PC-9 (cell line): ENCODE results near the gene NR1H2. TPM values are rescaled to one million over a fixed set of nuclear protein-coding genes. Genes with fewer than 3 reads are reported as not detected.

Experiments
- BruUV-seq: library from RNA; stranded (reverse); fragments of 400-500 nt; replicated peaks from 2 replicates; lab custom pipeline; 2021; lab: Mats Ljungman, UMichigan
- CTCF ChIA-PET: fragments of 300-600 bp; sonication (Branson Sonifier 250); formaldehyde crosslinking; loops from one replicate; lab custom pipeline; 2022; ENCODE audit warnings: antibody characterized with exemption; lab: Charles Lee
- POLR2A ChIA-PET: fragments of 300-600 bp; sonication (Branson Sonifier 250); formaldehyde crosslinking; loops from one replicate; lab custom pipeline; 2022; ENCODE audit warnings: antibody characterized with exemption; ENCODE audit not compliant: unreplicated experiment; lab: Charles Lee
- DNase-seq, 2 experiments: peaks; one replicate each; pipeline versions ENCODE4 v3.0.0 to v3.0.0-alpha.2; 2015 to 2022; ENCODE audit warnings: mixed read lengths in 1 of 2
- H2AFZ ChIP-seq: fragments of 200-600 bp; sonication (generic); 2 replicates; pipeline ENCODE4 v1.8.1; 2017; ENCODE audit warnings: antibody characterized with exemption
- H3F3A ChIP-seq: fragments of 200-600 bp; sonication (generic); 2 replicates; pipeline ENCODE4 v1.8.1; 2017; ENCODE audit warnings: antibody characterized with exemption, mild to moderate bottlenecking, low read depth; ENCODE audit not compliant: insufficient read depth
- H3K27ac ChIP-seq: fragments of 200-600 bp; sonication (generic); 2 replicates; pipeline ENCODE4 v1.6.1; 2016; ENCODE audit warnings: mixed run types
- H3K27me3 ChIP-seq: fragments of 200-600 bp; sonication (generic); 2 replicates; pipeline ENCODE4 v1.6.1; 2016; ENCODE audit warnings: low read depth, mixed run types; ENCODE audit not compliant: insufficient read depth
- H3K36me3 ChIP-seq: fragments of 200-600 bp; sonication (generic); 2 replicates; pipeline ENCODE4 v1.6.1; 2016; ENCODE audit warnings: low read depth, mixed run types
- H3K4me1 ChIP-seq: fragments of 200-600 bp; sonication (generic); replicated peaks from 2 replicates; pipeline ENCODE4 v1.6.1; 2016; ENCODE audit warnings: mixed run types; ENCODE audit not compliant: insufficient read depth
- H3K4me2 ChIP-seq: fragments of 200-600 bp; sonication (generic); 2 replicates; pipeline ENCODE4 v1.6.1; 2017; ENCODE audit warnings: mixed run types
- H3K4me3 ChIP-seq: fragments of 200-600 bp; sonication (generic); 2 replicates; pipeline ENCODE4 v1.6.1; 2016; ENCODE audit warnings: mixed run types
- H3K79me2 ChIP-seq: fragments of 200-600 bp; sonication (generic); 2 replicates; pipeline ENCODE4 v1.6.1; 2017; ENCODE audit warnings: low read depth, mixed run types
- H3K9me2 ChIP-seq: fragments of 200-600 bp; sonication (generic); 2 replicates; pipeline ENCODE4 v1.8.1; 2017; ENCODE audit warnings: mild to moderate bottlenecking; ENCODE audit not compliant: insufficient read depth
- H3K9me3 ChIP-seq: fragments of 200-600 bp; sonication (generic); 2 replicates; pipeline ENCODE4 v1.8.1; 2016; ENCODE audit warnings: low read depth; ENCODE audit not compliant: insufficient read depth
- H4K20me1 ChIP-seq: fragments of 200-600 bp; sonication (generic); 2 replicates; pipeline ENCODE4 v1.8.1; 2017; ENCODE audit not compliant: insufficient read depth
- CTCF ChIP-seq: fragments of 200-600 bp; sonication (generic); conservative IDR thresholded peaks from 2 replicates; pipeline ENCODE4 v1.6.1; 2017; ENCODE audit warnings: mixed run types, antibody characterized with exemption, mild to moderate bottlenecking, moderate library complexity
- EZH2 ChIP-seq: fragments of 200-600 bp; sonication (generic); IDR thresholded peaks from 2 replicates; pipeline ENCODE4 v1.8.0; 2017; ENCODE audit warnings: antibody characterized with exemption, low read depth
- intact Hi-C: fragments of 100-400 bp; cut with micrococcal nuclease; formaldehyde crosslinking; loops from one replicate; pipeline ENCODE4 v1.10.0; 2022; ENCODE audit not compliant: unreplicated experiment
- total RNA-seq: library from RNA; stranded (reverse); gene quantifications from 2 replicates; pipeline ENCODE4 v1.2.3, GENCODE V29; 2021

Gene NR1H2
- total RNA-seq, 1 experiment from 2014 or later = 77.5 TPM

GRCh38 chr19:50392759-50393158 lies 16.5 kb downstream of the NR1H2 start:
- CTCF ChIA-PET = no interaction called here
- Histone ChIP-seq H3K27me3 (no peaks in the 10 kb centered on the region), H3K79me2 (peaks cover 19% of the 10 kb centered on the region), H3K4me3 (no peak overlapping the region), H3K27ac (no peak overlapping the region), H3F3A (0 out of 2 replicates have a peak, but pooled peaks cover 7% of the 10 kb centered on the region), H4K20me1 (no peaks in the 10 kb centered on the region; the same call in 1 of the 2 replicates), H3K4me1 (no peaks in the 10 kb centered on the region), H3K36me3 (0 out of 2 replicates have a peak, but pooled peaks cover 10% of the 10 kb centered on the region), H2AFZ (no peak overlapping the region), H3K9me3 (no peaks in the 10 kb centered on the region), H3K4me2 (no peak overlapping the region), H3K9me2 (no peaks in the 10 kb centered on the region)
- peak in 1 of 2 experiments; percentile 32 for DNase-seq
- POLR2A ChIA-PET = no interaction called here
- TF ChIP-seq CTCF (no peak), EZH2 (no peak)
- intact Hi-C loops = no loop called here
- no TSS peak for BruUV-seq

GRCh38 chr19:50393589-50393988 lies 17.3 kb downstream of the NR1H2 start:
- H3K27me3 ChIP-seq = no peaks in the 10 kb centered on the region
- ChIA-PET CTCF (no interaction called here), POLR2A (interaction anchor here (0.6 kb wide), 1 partner anchor 23 kb away, joined by 4 read pairs; no protein-coding TSS in a partner anchor)
- H3K79me2 ChIP-seq = peaks cover 11% of the 10 kb centered on the region; the same call in 1 of the 2 replicates
- H3F3A ChIP-seq = 0 out of 2 replicates have a peak, but pooled peaks cover 7% of the 10 kb centered on the region
- H3K27ac ChIP-seq = no peak overlapping the region
- no peak overlapping the region for H3K4me2 ChIP-seq
- intact Hi-C loops = no loop called here
- no peaks in the 10 kb centered on the region for H3K9me3 ChIP-seq
- no peak overlapping the region for H2AFZ ChIP-seq
- H3K4me3 ChIP-seq = no peak overlapping the region
- no peaks in the 10 kb centered on the region for H3K9me2 ChIP-seq
- 0 out of 2 replicates have a peak, but pooled peaks cover 10% of the 10 kb centered on the region for H3K36me3 ChIP-seq
- H3K4me1 ChIP-seq = no peaks in the 10 kb centered on the region
- BruUV-seq = no TSS peak
- H4K20me1 ChIP-seq = no peaks in the 10 kb centered on the region; the same call in 1 of the 2 replicates
- TF ChIP-seq EZH2 (no peak), CTCF (no peak)
- no peak for DNase-seq

GRCh38 chr19:50394017-50394416 lies 17.8 kb downstream of the NR1H2 start:
- no peaks in the 10 kb centered on the region for H3K9me2 ChIP-seq
- no peaks in the 10 kb centered on the region for H3K9me3 ChIP-seq
- H3K4me1 ChIP-seq = no peaks in the 10 kb centered on the region
- POLR2A ChIA-PET = no interaction called here
- no peak overlapping the region for H3K4me2 ChIP-seq
- peaks cover 11% of the 10 kb centered on the region; the same call in 1 of the 2 replicates for H3K79me2 ChIP-seq
- BruUV-seq = no TSS peak
- H3F3A ChIP-seq = 0 out of 2 replicates have a peak, but pooled peaks cover 7% of the 10 kb centered on the region
- intact Hi-C loops = no loop called here
- H3K27me3 ChIP-seq = no peaks in the 10 kb centered on the region
- no peaks in the 10 kb centered on the region; the same call in 1 of the 2 replicates for H4K20me1 ChIP-seq
- no peak for DNase-seq
- H3K27ac ChIP-seq = no peak overlapping the region
- CTCF ChIA-PET = no interaction called here
- no peak for TF ChIP-seq CTCF
- H3K36me3 ChIP-seq = 0 out of 2 replicates have a peak, but pooled peaks cover 10% of the 10 kb centered on the region
- no peak overlapping the region for H3K4me3 ChIP-seq
- H2AFZ ChIP-seq = no peak overlapping the region
